ENCODE results near the gene FARP1. TPM values are rescaled to one million over a fixed set of nuclear protein-coding genes. Genes with fewer than 3 reads are reported as not detected.
A peak's percentile ranks its signal among the peaks of the same experiment; 100 is the strongest.

Gene FARP1, protein sequence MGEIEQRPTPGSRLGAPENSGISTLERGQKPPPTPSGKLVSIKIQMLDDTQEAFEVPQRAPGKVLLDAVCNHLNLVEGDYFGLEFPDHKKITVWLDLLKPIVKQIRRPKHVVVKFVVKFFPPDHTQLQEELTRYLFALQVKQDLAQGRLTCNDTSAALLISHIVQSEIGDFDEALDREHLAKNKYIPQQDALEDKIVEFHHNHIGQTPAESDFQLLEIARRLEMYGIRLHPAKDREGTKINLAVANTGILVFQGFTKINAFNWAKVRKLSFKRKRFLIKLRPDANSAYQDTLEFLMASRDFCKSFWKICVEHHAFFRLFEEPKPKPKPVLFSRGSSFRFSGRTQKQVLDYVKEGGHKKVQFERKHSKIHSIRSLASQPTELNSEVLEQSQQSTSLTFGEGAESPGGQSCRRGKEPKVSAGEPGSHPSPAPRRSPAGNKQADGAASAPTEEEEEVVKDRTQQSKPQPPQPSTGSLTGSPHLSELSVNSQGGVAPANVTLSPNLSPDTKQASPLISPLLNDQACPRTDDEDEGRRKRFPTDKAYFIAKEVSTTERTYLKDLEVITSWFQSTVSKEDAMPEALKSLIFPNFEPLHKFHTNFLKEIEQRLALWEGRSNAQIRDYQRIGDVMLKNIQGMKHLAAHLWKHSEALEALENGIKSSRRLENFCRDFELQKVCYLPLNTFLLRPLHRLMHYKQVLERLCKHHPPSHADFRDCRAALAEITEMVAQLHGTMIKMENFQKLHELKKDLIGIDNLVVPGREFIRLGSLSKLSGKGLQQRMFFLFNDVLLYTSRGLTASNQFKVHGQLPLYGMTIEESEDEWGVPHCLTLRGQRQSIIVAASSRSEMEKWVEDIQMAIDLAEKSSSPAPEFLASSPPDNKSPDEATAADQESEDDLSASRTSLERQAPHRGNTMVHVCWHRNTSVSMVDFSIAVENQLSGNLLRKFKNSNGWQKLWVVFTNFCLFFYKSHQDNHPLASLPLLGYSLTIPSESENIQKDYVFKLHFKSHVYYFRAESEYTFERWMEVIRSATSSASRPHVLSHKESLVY
- total RNA-seq = 36.5 TPM

DNA sequence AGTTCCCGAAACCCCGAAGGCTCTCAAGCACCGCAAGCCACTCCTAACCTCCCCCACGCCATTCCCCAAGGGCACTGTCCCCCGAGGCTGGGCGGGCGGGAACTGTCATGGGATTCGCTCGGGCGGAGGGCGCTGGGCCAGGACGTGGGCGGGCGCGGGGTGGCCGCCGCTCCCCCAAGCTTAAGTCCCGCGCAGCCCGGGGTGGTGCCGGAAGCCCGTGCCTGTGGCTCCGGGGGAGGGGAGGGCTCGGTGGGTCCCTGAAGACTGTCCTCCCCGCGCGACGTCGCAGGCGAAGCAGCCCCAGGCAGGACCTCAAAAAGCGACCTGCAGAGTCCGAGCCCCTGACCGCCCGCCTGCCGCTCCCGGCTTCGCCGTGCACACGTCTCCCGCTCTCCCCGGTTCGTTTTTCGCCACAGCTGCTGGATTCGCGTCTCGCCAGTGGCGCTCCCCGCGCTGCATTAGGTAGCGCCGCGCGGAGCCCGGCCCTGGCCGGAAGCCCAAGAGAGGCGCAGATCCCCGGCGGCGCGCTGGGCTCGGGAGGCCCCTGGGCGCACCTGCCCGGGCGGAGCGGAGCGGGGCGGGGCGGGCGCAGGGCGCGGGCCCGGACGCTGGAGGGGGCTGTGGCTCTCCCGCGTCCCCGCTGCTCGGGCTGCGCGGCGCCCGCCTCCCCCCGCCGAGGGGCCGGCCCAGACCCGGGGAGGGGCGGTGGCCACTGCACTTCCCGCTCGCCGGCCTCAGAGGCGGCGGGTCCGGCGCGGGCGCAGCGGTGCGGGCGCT lies at the start of gene FARP1:
Gene FARP1, plus strand, starts transcription at position 715 of the 777 bp plus-strand sequence. CDS start 70,149 bp downstream, outside the sequence.
- Histone ChIP-seq H3K4me1 (ENCODE audit: control insufficient read depth in 3 of 3, insufficient read depth in 3 of 3, low read length in 3 of 3) (peaks cover 11 to 17% (median 13%) of the 10 kb centered on the region in 3 donors), H3K9me3 (ENCODE audit: control insufficient read depth in 3 of 3, low read length in 3 of 3) (no peaks in the 10 kb centered on the region), H3K27me3 (ENCODE audit: control insufficient read depth in 3 of 3, insufficient read depth in 3 of 3, low read length in 3 of 3) (peaks cover 0 to 6% (median 4%) of the 10 kb centered on the region in 3 donors), H3K36me3 (ENCODE audit: control insufficient read depth in 3 of 3, insufficient read depth in 3 of 3, low read length in 3 of 3) (no peaks in the 10 kb centered on the region), H3K4me3 (ENCODE audit: low read length in 3 of 3) (peak within 1 kb of the TSS; percentile 59 to 76 (median 66)), H3K9ac (ENCODE audit: low read depth in 1 of 3, low read length in 3 of 3) (peak within 1 kb of the TSS; percentile 44 to 68 (median 59)), H3K27ac (ENCODE audit: low read depth, low read length) (no peak within 1 kb of the TSS)

DNA sequence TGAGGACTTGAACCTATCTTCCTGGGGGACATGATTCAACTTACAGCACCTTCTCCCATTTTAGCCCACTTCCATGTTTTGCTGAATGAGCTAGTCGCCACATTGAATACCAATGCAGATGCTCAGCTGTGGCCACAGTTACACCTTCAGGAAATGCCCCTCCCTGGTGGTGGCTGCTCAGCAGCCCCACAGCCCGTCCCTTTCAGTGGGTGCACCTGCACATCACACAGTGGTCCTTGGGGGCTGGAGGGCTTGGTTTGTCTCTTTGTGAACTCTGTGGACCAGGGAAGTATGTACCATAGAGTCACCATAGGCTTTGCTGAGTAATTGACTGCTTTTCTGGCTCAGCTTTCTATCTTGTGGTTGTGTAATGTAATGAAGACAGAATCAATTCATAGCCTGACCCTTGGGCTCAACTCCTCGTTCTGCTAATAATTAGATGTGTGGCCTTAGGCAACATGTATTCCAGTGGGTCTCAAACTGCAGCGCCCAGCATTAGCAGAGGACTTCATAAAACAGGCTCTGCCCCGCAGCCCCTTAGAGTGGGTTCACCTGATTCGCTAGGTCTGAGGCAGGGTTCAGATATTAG lies 48.1 kb upstream of the FARP1 start:
- H3K27ac ChIP-seq (ENCODE audit: low read depth, low read length) = no peak overlapping the region
- H3K27me3 ChIP-seq (ENCODE audit: control insufficient read depth in 3 of 3, insufficient read depth in 3 of 3, low read length in 3 of 3) = no peaks in the 10 kb centered on the region
- no peaks in the 10 kb centered on the region for H3K36me3 ChIP-seq (ENCODE audit: control insufficient read depth in 3 of 3, insufficient read depth in 3 of 3, low read length in 3 of 3)
- peaks cover 0 to 4% (median 4%) of the 10 kb centered on the region in 3 donors for H3K9me3 ChIP-seq (ENCODE audit: control insufficient read depth in 3 of 3, low read length in 3 of 3)
- no peaks in the 10 kb centered on the region for H3K4me1 ChIP-seq (ENCODE audit: control insufficient read depth in 3 of 3, insufficient read depth in 3 of 3, low read length in 3 of 3)
- H3K9ac ChIP-seq (ENCODE audit: low read depth in 1 of 3, low read length in 3 of 3) = no peak overlapping the region
- no peak overlapping the region for H3K4me3 ChIP-seq (ENCODE audit: low read length in 3 of 3)

DNA sequence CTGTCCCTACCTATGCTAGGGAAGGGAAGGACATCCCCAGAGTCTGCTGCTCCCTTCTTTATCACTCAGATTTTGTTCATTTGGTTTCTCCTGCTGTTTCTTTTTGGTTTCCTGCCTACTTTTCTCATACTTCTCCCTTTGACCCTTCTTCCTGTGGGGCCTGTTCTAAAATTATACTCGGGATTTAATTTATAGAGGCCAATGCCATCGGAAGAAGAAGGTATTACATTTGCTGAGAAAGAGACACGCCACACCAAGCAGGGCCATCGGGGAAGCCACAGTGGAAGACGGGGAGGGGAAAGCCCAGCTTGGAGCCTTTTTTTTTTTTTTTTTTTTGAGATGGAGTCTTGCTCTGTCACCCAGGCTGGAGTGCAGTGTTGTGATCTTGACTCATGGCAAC lies 46.8 kb upstream of the FARP1 start:
- Histone ChIP-seq H3K4me1 (ENCODE audit: control insufficient read depth in 3 of 3, insufficient read depth in 3 of 3, low read length in 3 of 3) (no peaks in the 10 kb centered on the region), H3K9ac (ENCODE audit: low read depth in 1 of 3, low read length in 3 of 3) (no peak overlapping the region), H3K36me3 (ENCODE audit: control insufficient read depth in 3 of 3, insufficient read depth in 3 of 3, low read length in 3 of 3) (no peaks in the 10 kb centered on the region), H3K27ac (ENCODE audit: low read depth, low read length) (no peak overlapping the region), H3K9me3 (ENCODE audit: control insufficient read depth in 3 of 3, low read length in 3 of 3) (no peaks in the 10 kb centered on the region), H3K4me3 (ENCODE audit: low read length in 3 of 3) (no peak overlapping the region), H3K27me3 (ENCODE audit: control insufficient read depth in 3 of 3, insufficient read depth in 3 of 3, low read length in 3 of 3) (no peaks in the 10 kb centered on the region)

DNA sequence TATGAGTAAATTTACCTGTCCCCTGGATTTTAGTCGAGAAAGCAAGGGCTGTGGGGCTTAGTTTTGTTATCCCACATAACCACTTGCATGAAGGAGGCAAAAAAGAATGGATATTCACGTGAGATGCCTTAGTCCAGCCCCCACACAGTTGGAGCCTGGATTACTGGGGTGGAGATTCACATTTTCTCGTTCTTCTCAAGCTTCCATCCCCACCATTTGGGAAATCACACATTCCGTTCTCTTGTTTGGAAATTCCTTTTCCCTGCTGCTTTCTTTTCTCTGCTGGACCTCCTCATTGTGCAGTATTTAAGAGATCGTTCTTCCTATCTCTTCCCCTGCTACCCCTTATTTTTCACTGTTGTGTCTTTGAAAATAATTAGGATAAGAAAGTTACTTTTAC lies 45.1 kb upstream of the FARP1 start:
- no peak overlapping the region for H3K27ac ChIP-seq (ENCODE audit: low read depth, low read length)
- H3K4me3 ChIP-seq (ENCODE audit: low read length in 3 of 3) = no peak overlapping the region
- H3K4me1 ChIP-seq (ENCODE audit: control insufficient read depth in 3 of 3, insufficient read depth in 3 of 3, low read length in 3 of 3) = no peaks in the 10 kb centered on the region
- H3K27me3 ChIP-seq (ENCODE audit: control insufficient read depth in 3 of 3, insufficient read depth in 3 of 3, low read length in 3 of 3) = no peaks in the 10 kb centered on the region
- no peaks in the 10 kb centered on the region for H3K9me3 ChIP-seq (ENCODE audit: control insufficient read depth in 3 of 3, low read length in 3 of 3)
- no peaks in the 10 kb centered on the region for H3K36me3 ChIP-seq (ENCODE audit: control insufficient read depth in 3 of 3, insufficient read depth in 3 of 3, low read length in 3 of 3)
- no peak overlapping the region for H3K9ac ChIP-seq (ENCODE audit: low read depth in 1 of 3, low read length in 3 of 3)

DNA sequence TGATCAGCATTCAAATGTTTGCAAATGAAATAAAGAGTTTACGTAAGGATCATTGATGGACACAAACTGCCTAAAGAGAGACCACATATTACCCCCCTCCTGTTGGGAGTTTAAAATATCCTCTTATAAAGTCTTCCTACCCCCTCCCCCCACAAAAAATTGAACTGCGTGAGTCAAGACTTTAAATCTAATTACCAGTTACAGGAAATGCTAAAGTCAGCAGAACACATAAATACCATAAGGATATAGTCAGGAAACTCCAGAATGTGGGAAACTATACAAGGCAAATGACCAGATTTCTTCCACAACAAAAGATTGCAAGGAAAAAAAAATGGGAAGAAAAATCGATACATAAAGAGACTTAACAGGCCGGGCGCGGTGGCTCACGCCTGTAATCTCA lies 44.4 kb upstream of the FARP1 start:
- no peak overlapping the region for H3K9ac ChIP-seq (ENCODE audit: low read depth in 1 of 3, low read length in 3 of 3)
- H3K36me3 ChIP-seq (ENCODE audit: control insufficient read depth in 3 of 3, insufficient read depth in 3 of 3, low read length in 3 of 3) = no peaks in the 10 kb centered on the region
- H3K9me3 ChIP-seq (ENCODE audit: control insufficient read depth in 3 of 3, low read length in 3 of 3) = no peaks in the 10 kb centered on the region
- no peaks in the 10 kb centered on the region for H3K27me3 ChIP-seq (ENCODE audit: control insufficient read depth in 3 of 3, insufficient read depth in 3 of 3, low read length in 3 of 3)
- H3K4me3 ChIP-seq (ENCODE audit: low read length in 3 of 3) = no peak overlapping the region
- no peaks in the 10 kb centered on the region for H3K4me1 ChIP-seq (ENCODE audit: control insufficient read depth in 3 of 3, insufficient read depth in 3 of 3, low read length in 3 of 3)
- no peak overlapping the region for H3K27ac ChIP-seq (ENCODE audit: low read depth, low read length)

DNA sequence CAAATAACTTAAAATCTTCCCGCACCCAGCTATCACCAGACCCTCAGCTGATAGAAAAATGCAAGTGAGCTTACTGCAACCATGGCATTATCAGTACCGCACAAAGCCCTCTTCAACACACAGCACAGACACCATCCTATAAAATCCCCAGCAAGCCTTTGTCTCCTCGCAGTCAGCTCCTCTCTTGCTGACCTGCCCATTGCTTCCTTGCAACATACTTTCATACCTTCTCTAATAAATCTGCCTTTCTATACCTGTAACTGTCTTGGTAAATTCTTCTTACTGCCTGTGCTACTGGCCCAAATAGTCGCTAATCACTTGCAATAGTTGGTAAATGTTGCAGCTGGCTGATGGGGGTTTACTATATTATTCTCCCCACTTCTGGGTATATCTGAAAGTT lies 43.3 kb upstream of the FARP1 start:
- no peaks in the 10 kb centered on the region for H3K27me3 ChIP-seq (ENCODE audit: control insufficient read depth in 3 of 3, insufficient read depth in 3 of 3, low read length in 3 of 3)

DNA sequence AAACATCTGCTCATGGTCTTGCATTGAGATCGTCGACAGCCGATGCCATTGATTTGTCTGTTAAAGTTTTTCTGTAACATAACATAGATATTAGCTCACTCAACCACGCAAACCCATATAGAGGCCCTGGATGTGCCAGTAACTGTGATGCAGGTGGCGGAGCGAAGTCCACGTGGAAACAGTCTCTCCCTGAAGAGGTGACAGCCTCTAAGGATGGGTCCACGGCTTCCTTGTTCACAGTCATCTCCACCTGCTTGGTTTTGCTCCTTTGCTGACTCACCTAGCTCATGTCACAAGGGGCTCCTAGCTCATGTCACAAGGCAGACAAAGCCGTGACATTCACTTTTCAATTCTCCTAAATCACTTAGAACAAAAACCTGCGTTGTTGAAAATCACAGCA lies 42.4 kb upstream of the FARP1 start:
- Histone ChIP-seq H3K36me3 (ENCODE audit: control insufficient read depth in 3 of 3, insufficient read depth in 3 of 3, low read length in 3 of 3) (no peaks in the 10 kb centered on the region), H3K9ac (ENCODE audit: low read depth in 1 of 3, low read length in 3 of 3) (no peak overlapping the region), H3K9me3 (ENCODE audit: control insufficient read depth in 3 of 3, low read length in 3 of 3) (no peaks in the 10 kb centered on the region), H3K4me3 (ENCODE audit: low read length in 3 of 3) (no peak overlapping the region), H3K27ac (ENCODE audit: low read depth, low read length) (no peak overlapping the region), H3K27me3 (ENCODE audit: control insufficient read depth in 3 of 3, insufficient read depth in 3 of 3, low read length in 3 of 3) (no peaks in the 10 kb centered on the region), H3K4me1 (ENCODE audit: control insufficient read depth in 3 of 3, insufficient read depth in 3 of 3, low read length in 3 of 3) (no peaks in the 10 kb centered on the region)

More for the DNA sequence above, 43.3 kb upstream of the FARP1 start:
- Histone ChIP-seq H3K9me3 (ENCODE audit: control insufficient read depth in 3 of 3, low read length in 3 of 3) (no peaks in the 10 kb centered on the region), H3K9ac (ENCODE audit: low read depth in 1 of 3, low read length in 3 of 3) (no peak overlapping the region), H3K36me3 (ENCODE audit: control insufficient read depth in 3 of 3, insufficient read depth in 3 of 3, low read length in 3 of 3) (no peaks in the 10 kb centered on the region), H3K4me3 (ENCODE audit: low read length in 3 of 3) (no peak overlapping the region), H3K27ac (ENCODE audit: low read depth, low read length) (no peak overlapping the region), H3K4me1 (ENCODE audit: control insufficient read depth in 3 of 3, insufficient read depth in 3 of 3, low read length in 3 of 3) (no peaks in the 10 kb centered on the region)

DNA sequence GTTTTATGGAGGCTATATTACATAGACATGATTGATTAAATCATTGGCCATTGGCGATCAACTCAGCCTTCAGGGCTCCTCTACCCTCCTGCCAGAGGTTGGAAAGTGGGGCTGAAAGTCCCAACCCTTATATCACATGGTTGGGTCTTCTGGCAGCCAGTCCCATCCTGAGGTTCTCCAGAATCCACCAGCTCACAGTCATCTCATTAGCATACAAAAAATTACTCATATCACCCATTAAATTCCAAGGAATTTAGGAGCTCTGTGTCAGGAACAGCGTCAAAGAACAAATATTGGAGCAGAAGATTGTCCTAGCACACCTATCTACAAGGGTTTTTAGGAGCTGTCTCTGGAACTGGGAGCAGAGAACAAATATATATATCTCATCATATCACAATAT lies 39.4 kb upstream of the FARP1 start:
- no peaks in the 10 kb centered on the region for H3K36me3 ChIP-seq (ENCODE audit: control insufficient read depth in 3 of 3, insufficient read depth in 3 of 3, low read length in 3 of 3)
- no peak overlapping the region for H3K4me3 ChIP-seq (ENCODE audit: low read length in 3 of 3)
- H3K27me3 ChIP-seq (ENCODE audit: control insufficient read depth in 3 of 3, insufficient read depth in 3 of 3, low read length in 3 of 3) = no peaks in the 10 kb centered on the region
- H3K27ac ChIP-seq (ENCODE audit: low read depth, low read length) = no peak overlapping the region
- H3K9ac ChIP-seq (ENCODE audit: low read depth in 1 of 3, low read length in 3 of 3) = no peak overlapping the region
- no peaks in the 10 kb centered on the region for H3K4me1 ChIP-seq (ENCODE audit: control insufficient read depth in 3 of 3, insufficient read depth in 3 of 3, low read length in 3 of 3)
- H3K9me3 ChIP-seq (ENCODE audit: control insufficient read depth in 3 of 3, low read length in 3 of 3) = peaks cover 0 to 2% (median 0%) of the 10 kb centered on the region in 3 donors
